GM21423 (cell line): Measurements from ENCODE around the gene GYPC.
"Not testable (repeated sequence)": the region's sequence is repeated elsewhere in the genome, so short reads cannot be mapped to it uniquely, and the experiment has no call there.

Experiments used
- ATAC-seq: cut with Tn5 transposase; IDR thresholded peaks from one replicate; pipeline ENCODE4 v1.9.1; 2021; ENCODE audit warnings: mild to moderate bottlenecking, moderate library complexity; ENCODE audit not compliant: unreplicated experiment

GYPC gene

DNA sequence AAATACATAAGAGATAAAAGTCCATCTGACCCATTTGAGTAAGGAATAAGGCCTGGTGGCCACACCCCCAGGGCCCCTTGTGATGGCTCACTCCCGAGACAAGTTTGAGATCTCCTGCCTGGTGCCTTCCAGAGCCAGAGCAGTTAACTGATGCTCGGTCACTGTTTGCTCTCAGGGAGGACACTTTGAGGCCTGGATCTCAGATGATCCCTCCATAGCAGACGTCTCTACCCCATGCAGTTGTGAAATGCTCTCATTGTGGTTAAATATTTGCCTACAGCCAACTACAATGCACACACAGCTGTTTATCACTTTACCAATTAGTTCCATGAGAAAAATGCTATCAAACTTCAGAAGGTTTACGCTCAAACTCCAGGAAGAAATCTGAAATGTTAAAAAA, 12.3 kb downstream of the GYPC start:
- no peak for ATAC-seq

DNA sequence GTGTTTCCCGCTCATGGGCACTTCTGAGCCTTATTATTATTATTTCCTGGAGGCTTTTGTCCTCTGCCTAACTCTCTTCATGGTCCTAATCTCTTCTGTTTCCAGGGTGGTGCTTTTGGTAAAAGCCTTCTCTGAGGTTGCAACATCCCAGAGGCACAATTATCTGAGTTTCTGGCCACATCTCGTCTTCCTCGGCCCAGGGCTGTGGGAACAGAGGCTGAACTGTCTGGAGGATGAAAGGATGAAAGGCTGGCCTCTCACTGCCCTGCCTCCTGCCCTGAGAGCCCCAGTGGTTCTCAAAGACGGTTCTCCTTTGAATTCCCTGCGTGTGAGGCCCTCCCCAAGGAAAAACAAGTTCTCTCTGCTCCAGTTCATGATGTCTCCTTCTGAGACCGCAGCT, 13.8 kb downstream of the GYPC start:
- ATAC-seq, result no peak

DNA sequence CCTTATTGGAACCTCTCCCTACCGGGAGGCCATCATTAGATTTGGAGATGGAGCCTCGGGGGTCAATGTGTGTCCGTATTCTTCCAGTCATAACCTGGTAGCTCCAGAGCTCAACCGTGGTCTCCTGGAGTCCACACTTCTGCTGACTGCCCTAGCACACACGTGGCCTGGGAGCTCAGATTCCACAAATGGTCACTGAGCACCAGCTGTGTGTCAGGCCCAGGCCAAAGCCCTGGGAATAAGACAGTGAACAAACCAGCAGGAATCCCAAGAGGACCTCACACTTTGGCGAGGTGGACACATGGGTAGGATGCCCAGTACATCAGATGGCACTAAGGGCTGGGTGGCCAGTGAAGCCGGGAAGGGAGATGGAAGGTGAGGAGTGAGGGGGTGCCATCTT, 15.5 kb downstream of the GYPC start:
- no peak for ATAC-seq

DNA sequence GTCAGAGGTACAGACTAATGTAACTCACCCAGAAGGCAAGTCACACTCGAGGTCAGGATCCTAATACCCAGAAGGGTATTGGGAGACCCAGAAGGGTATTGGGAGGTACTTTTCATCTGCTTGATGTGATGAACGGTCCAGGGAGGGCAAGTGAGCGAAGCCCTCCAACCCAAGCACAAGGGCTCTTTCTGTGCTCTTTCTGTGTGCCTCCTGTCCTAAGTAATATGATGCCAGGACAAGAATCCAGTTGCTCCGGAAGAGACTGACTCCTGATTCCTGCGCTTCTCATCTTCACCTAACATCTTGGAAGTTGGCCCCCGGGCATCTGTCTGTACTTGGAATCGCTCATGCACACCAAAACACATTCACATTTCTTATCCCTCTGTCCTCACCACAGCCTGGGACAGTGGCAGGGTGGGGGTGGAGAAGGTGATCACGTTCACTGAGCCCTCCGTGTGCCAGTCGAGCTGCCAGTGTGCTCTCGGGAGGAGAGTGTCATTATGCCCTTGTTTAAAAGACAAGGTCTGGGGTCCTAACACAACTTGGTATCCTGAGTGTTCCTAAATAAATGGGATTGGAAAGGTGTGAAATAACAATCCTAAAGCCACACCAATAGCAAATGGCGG, 17.1 kb downstream of the GYPC start:
- no peak for ATAC-seq

DNA sequence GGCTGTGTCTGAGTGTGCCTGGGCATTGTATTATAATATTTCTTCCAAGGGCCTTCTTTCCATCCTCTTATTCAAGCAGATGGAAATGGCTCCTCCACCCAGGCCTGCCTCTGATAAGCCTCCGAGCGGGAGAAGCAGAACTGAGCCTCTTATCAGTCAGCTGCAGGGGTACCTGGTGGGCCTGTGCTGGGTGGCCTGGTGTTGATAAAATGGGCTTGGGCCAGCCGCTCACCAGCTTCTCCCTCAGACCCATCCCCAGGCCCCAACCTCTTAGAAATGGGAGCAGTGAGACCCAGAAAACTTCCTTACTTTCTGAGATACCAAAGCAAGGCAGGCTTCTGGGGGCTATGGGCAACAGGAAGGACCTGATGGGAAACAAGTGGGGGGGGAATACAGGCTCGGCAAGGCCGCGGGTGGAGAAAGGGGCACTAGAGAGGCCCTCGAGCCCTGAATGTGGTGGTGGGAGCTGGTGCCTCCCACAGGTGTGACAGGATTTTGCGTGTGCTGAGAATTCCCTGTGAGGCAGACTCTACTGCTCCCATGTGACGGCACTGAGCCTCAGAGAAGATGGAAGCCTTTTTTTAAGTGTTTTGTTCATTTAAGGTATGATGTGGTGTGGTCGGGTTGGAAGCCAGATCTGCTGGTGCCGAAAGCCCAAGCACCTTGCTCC, 18.3 kb downstream of the GYPC start:
- ATAC-seq, result no peak

DNA sequence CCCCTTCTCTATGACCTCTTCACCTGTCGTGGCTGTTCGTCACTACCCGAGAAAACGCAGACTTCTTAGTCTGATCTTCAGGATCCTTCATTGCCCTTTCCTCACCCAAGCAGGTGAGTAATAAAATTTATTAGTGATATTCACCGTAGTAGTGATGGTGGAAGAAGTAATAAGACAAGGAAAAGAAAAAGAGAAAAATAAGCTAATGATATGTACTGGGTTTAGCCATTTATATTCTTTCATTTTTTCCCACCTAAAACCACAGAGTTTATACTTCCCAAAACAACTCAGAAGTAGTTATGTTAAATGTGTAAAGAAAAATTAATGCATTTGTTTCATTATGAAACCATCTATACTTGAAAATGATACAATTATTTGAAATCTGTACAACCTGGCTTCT, 19.7 kb downstream of the GYPC start:
- no peak for ATAC-seq

DNA sequence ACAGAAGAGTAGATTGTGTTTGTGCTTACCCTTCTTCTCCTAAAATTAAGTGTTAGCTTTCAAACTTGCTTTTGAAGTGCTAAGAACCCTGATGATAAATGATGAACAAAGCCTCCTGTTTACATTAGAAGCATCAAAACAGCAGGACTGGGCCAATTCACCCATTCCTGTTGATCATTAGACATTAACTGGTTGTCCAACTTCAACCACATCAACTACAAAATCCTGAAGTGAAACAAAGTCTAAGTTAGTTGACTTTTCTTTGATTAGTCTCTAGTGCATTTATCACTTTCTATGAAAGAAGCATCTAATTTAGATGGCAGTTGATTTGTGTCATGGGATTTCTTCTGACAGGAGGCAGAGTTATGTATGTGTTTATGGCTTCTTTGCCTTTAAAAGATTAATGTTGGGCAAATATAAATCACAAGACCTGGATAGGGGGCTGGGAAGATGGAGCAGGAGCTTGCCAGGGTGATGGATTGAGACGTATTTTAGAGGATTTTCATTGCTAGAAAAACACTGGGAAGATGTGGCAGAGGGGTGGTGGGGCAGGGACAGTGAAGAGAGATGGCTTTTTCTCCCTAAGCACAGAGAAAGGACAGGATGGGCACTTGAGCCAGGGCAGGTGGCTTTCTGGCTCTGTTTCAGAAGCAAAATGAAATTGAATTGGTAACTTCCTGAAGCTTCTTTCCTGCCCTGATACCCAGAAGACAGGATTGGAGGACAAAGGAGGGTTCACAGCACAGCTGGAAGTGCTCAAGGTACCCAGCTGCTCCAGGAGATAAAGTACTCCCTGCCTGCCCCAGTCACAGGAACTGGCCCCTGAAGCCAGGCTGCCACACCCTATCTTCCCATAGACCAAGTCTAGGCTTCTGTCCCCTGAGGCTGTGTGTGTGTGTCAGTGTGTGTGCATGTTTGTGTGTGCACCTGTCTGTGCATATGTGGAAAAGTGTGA, 20.5 kb downstream of the GYPC start:
- ATAC-seq, result no peak

DNA sequence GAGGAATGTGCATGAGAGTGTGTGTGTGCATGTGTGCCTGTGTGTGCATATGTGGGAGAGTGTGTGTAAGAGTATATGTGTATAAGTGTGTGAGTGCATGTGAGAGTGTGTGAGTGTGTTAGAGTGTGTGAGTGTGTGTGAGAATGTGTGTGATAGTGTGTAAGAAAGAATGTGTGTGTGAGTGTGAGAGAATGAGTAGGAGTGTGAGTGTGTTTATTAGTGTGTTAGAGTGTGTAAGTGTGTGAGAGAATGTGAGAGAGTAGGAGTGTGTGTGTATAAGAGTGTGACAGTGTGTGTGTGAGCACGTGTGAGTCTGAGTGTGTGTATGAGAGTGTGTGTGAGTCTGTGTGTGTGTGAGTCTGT, 21.2 kb downstream of the GYPC start:
- no peak for ATAC-seq

DNA sequence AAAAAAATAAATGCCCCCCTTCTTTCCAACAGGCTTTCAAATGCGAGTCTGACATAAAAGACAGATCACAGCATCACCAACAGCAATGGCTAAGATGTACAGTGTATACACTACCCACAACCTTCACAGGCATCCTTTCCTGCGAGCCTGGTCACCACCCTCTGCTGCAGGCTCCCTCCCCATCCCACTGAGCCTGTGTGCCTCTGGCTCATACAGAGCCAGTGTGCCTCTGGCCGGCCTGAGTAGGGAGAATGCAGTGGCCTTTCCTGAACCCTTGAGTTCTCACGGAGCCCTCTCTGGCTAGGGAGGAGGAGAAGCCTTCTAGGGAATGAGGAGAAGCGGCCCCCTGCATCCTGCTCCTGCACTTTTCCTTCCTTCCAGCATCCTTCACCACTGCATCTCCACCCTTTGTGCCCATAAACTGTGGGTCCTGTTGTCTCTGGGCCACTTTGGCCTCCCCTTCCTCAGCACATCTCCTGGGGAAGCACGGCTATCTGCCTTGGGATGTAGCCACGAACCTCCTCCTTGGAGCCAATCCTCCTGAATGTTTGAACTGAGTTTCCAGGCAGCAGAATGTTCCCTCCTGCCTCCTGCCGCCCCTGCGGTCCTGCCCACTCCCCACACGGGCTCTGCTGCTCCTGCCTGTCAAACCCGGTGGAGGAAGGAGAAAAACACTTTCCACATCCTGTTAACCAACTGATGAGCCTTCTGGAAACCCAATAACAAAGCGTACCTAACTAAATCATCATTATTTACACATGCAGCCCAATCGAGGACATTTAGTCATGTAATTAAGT, 22.5 kb downstream of the GYPC start:
- ATAC-seq, result no peak

DNA sequence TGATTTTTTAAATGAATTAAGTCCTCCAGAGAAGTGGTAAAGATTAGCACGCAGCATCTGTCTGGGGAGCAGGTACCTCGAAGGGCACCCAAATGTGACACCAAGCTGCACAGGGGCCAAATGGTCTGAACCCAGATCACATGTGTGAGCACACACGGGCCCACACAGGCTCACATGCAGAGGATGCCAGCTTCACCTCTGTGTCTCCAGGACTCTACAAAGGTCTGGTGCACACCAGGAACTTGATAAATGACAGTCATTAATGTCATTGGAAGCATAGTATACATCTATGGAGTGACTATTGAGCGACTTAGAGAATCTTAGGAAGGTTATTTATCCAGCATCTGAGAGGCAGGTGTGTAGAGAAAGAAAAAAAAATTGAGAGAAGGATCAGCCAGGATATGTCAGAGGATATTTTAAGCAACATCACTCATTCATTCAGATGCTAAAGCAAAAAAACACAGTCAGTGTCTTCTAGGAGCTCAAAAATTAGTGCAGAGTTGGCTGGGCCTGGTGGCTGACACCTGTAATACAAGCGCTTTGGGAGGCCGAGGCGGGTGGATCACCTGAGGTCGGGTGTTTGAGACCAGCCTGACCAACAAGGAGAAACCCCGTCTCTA, 23.2 kb downstream of the GYPC start:
- ATAC-seq, result no peak

DNA sequence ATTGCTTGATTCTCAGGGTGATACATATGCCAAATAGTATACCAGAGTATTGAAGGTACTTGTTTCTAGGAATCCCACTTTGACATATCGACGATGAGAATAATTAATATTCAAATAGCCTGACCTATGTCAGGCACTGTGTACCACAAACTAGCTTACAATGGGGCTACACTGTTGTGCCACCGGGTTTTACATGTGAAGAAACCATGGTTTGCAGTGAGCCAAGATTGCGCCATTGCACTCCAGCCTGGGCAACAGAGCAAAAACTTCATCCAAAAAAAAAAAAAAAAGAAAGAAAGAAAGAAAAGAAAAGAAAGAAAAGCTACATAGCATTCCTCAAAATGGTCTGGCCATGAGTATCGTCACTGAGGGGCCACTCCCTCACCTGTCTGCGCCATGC, 25.5 kb downstream of the GYPC start:
- ATAC-seq, result no peak

DNA sequence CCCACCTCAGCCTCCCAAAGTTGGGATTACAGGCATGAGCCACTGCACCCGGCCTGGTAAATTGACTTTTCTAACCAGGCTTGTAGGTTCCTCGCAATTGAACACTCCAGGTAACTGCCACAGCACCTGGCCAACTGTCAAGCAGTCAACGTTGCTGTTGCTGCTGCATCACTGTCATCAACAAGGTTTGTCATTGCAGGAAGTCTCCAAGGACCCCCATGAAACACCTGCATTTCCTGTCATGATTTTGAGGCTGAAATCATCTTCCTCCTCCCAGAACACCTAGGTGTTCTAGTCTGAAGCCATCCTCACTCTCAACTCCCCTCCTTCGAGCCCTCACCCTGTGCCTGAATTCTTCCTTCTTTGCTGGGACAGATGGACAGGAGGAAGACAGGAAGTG, 29.7 kb downstream of the GYPC start:
- no peak for ATAC-seq

DNA sequence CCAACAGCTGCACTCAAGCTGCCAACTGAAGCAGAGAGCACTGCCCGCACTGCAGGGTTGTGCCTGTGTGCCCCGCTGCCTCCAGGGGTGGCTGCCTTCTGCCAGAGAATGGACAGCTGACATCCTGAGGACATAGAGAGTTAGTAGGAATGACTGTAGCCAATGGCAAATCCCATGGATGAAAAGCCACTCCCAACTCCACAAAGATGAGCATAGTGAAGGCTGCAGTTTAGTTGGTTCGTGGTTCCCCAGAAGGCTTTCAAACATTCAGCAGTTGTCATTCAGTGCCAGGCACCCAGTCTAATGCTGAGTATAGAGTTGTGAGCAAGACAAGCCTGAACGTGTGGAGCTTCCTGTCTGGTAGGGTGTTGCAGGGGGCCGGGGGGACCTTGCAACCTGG, 30.3 kb downstream of the GYPC start:
- no peak for ATAC-seq

DNA sequence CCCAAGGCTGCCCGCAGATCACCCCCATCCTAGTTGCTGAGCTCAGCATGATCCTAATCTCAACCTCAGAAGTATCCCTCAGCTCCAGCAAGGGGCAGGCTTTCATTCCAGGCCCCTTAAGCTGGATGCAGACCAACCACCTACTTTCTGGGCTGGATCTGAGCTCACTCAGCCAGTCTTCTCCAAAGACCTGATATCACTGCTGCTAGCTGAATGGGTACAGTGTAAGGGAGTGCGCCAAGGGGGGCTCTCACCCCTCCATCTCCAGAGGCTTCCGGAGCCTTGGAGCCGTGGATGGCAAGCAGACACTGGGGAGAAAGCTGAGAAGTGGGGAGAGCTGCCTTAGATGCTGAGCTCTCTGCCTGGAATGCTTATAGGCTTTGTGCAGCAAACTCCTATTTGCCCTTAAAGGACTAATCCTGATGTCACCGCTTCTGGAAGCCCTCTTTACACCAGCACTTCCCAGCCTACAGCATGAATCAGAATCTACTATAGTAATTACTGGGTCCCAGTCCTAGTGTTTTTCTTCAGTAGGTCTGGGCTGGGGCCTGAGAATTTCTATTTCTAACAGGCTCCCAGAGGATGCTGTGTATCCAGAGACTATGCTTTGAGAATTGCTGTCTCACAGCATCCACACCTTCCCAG, 31.0 kb downstream of the GYPC start:
- ATAC-seq, result no peak

DNA sequence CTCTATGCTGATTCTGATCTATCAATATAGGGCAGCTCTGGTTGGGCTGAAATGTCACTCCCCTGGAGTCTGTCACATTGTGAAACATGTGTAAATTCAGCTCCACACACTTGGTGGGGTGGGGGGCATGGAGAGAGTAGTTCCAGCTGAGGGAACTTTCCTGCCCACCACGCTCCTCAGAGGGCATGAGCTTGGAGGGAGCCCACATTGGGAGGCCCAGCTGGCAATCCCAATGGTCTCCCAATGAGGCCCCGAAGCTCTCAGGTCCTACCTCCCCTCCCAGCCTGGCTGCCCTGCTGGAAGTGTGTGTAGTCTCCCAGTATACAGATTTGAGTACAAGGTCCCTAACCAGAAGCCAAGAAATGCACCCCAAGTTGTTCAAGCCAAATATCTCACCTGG, 31.5 kb downstream of the GYPC start:
- no peak for ATAC-seq

DNA sequence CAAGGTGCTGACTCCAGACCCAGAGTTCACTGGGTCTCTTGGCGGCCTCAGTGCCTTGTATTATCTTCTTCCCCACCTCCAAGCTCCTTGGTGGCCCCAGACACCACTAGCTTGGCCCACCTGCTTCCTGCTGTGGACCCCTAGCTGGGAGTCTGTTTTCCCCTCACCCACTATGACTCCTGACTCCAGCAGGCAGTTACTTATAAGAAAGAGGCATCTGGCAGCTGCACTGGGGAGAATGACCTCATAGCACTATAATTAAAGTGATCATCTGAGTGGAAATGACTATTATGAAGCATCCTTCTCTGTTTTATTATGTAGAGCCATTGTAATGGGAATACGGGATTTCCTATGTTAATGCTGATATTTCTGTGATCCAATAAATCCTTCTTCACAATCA, 32.6 kb downstream of the GYPC start:
- not testable (repeated sequence) for ATAC-seq

DNA sequence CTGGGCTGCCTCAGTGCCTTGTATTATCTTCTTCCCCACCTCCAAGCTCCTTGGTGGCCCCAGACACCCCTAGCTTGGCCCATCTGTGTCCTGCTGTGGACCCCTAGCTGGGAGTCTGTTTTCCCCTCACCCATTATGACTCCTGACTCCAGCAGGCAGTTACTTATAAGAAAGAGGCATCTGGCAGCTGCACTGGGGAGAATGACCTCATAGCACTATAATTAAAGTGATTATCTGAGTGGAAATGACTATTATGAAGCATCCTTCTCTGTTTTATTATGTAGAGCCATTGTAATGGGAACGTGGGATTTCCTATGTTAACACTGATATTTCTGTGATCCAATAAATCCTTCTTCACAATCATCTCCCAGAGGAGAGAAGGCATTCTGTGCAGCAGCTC, 36.3 kb downstream of the GYPC start:
- ATAC-seq, result not testable (repeated sequence)

DNA sequence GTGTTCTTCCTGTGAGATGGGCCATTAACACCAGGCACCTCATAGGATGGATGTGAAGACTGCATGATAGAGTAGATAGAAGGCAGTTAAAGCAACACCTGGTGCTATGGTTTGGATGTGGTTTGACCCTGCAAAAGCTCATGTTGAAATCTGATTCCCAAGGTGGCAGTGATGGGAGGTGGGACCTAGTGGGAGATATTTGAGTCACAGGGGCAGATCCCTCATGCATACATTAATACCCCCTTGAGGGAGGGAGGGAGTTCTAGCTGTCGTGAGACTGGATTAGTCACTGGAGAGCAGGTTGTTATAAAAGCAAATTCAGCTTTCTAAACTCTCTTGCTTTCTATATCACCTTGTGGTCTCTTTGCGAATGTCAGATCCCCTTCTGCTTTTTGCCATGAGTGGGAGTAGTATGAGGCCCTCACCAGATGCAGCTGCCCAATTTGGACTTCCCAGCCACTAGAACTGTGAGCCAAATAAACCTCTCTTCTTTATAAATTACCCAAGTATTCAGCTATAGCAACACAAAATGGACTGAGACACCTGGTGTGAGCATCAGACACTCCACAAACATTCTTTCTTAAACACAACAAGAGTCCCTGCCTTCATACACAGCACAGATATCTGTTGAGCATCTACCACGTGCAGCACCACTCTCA, 37.1 kb downstream of the GYPC start:
- not testable (repeated sequence) for ATAC-seq

DNA sequence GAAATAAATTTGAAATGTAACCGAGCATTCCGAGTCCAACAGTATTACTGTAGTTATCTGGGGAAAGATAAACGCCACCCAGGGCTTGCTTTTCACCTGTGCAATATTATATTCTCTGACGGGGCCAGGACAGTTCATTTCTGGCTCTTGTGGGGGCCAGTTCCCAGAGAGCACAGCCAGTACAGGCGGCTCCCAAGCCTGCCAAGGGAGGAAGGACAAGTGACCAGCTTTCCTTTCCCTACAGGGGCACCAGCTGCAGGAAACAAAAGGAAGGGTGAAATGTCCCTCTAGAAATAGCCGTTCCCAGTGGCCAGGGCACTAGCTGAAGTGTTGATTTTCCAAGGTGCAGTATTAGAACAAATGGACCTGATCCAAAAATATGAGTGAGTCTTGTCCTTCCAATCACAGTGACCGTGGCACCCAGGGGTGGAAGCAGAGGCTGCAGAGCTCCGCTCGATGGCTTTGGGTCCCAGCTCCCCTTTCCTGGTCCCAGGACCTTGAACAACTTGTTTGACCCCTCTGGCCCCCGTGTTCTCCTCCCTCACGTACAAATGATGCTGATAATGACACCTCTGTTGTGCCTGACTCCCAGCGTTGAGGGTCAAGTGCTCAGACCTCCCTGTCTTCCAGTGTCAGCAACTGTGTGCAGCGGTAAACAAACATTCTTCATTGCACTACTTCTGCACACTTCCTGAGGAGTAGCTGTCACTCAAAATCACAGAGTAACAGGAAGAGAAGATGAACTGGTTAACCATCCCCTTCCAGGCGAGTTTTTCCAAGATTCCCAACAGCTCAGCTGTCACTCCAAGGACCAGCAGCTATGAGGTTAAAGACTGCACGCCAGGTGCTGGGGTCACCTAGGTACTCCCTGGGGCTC, 40.9 kb downstream of the GYPC start:
- no peak for ATAC-seq
